K562 (cell line): ENCODE measurements around the gene STYX. TPM values are rescaled to one million over a fixed set of nuclear protein-coding genes. Genes with fewer than 3 reads are reported as not detected.
A peak's percentile ranks its signal among the peaks of the same experiment; 100 is the strongest.

ENCODE experiments used
- CHD2 ChIP-seq: IDR thresholded peaks from 2 replicates; pipeline ENCODE4 v1.6.1; 2011; ENCODE audit warnings: low read depth, low read length
- CREB1 ChIP-seq, 2 experiments: sonication (generic) in 1 of 2; formaldehyde crosslinking in 1 of 2; IDR thresholded peaks; 2 replicates each; pipeline versions ENCODE4 v1.6.1 to v1.8.0; 2012 to 2022; ENCODE audit warnings: inconsistent platforms in 1 of 2, mild to moderate bottlenecking in 1 of 2, missing genetic modification reagents in 1 of 2, moderate library complexity in 1 of 2
- HMGN3 ChIP-seq: IDR thresholded peaks from 2 replicates; pipeline ENCODE4 v1.6.1; 2011; ENCODE audit warnings: borderline replicate concordance, low read depth, mild to moderate bottlenecking, mixed read lengths, low read length; ENCODE audit not compliant: insufficient read length; ENCODE audit errors: extremely low read depth
- NFIC ChIP-seq: fragments of 450-650 bp; IDR thresholded peaks from 2 replicates; pipeline ENCODE4 v1.6.1; 2017; ENCODE audit warnings: mild to moderate bottlenecking, inconsistent platforms
- NR2C2 ChIP-seq, 2 experiments: fragments of 200-800 bp in 1 of 2; sonication (Bioruptor generic) in 1 of 2; sonication (generic) in 1 of 2; formaldehyde crosslinking in 1 of 2; IDR thresholded peaks; 2 replicates each; pipeline versions ENCODE4 v1.6.1 to v1.8.0; 2016 to 2022; ENCODE audit warnings: mild to moderate bottlenecking in 1 of 2, missing compliant biosample characterization in 1 of 2, missing genetic modification characterization in 1 of 2, missing genetic modification reagents in 1 of 2
- NRF1 ChIP-seq, 2 experiments: fragments of 450-650 bp; IDR thresholded peaks in 1 of 2; conservative IDR thresholded peaks in 1 of 2; 2 replicates each; pipeline ENCODE4 v1.6.1; 2014; ENCODE audit warnings: mild to moderate bottlenecking in 2 of 2
- POLR2A ChIP-seq: fragments of 450-650 bp; conservative IDR thresholded peaks from 2 replicates; pipeline ENCODE4 v1.6.1; 2016
- POLR2G ChIP-seq: fragments of 200-400 bp; formaldehyde crosslinking; IDR thresholded peaks from 2 replicates; pipeline ENCODE4 v1.6.1; 2017; ENCODE audit warnings: low read depth, mild to moderate bottlenecking, antibody characterized with exemption, low read length, moderate library complexity
- UBTF ChIP-seq, 2 experiments: IDR thresholded peaks; 2 replicates each; pipeline ENCODE4 v1.6.1; 2012; ENCODE audit warnings: improper control_type of control experiment in 2 of 2, low read depth in 2 of 2, low read length in 2 of 2, borderline replicate concordance in 1 of 2
- ZBTB17 ChIP-seq: fragments of 450-650 bp; formaldehyde crosslinking; IDR thresholded peaks from 2 replicates; pipeline ENCODE4 v1.4.0; 2020; ENCODE audit warnings: mild to moderate bottlenecking
- polyA plus RNA-seq, 8 experiments: library from polyadenylated mRNA; depleted of rRNA in 4 of 8; stranded (reverse) in 5 of 8; unstranded in 3 of 8; fragments of >200 nt; fragmentation: Nextera tagmentation in 2 of 8; fragmentation: Illumina TruSeq in 1 of 8; extraction: Ambion mirVana in 2 of 8; extraction: Trizol in 1 of 8; gene quantifications; 2 replicates each; pipeline versions ENCODE4 v1.2.1 to v1.2.3, GENCODE V29; 2011 to 2014; ENCODE audit warnings: inconsistent platforms in 1 of 8, missing spikeins in 1 of 8
- total RNA-seq, 7 experiments: library from RNA; depleted of rRNA in 6 of 7; stranded (reverse); fragments of >200 nt in 6 of 7; fragmentation: Illumina TruSeq in 2 of 7; extraction: Trizol in 2 of 7; gene quantifications; 2 replicates each; pipeline versions ENCODE4 v1.2.1 to v1.2.3, GENCODE V29; 2011 to 2021; ENCODE audit warnings: low replicate concordance in 1 of 7
- TF ChIP-seq, protein P1 (sequence below), 2 experiments: fragments of 450-650 bp in 1 of 2; sonication (generic) in 1 of 2; formaldehyde crosslinking in 1 of 2; IDR thresholded peaks; 2 replicates each; pipeline versions ENCODE4 v1.7.1 to v1.9.0; 2016 to 2022; ENCODE audit warnings: inconsistent platforms in 1 of 2, mild to moderate bottlenecking in 1 of 2, missing genetic modification reagents in 1 of 2
- TF ChIP-seq, protein P2 (sequence below): fragments of 250-450 bp; sonication (Bioruptor Pico); IDR thresholded peaks from 2 replicates; pipeline ENCODE4 v1.4.0; 2020; ENCODE audit warnings: mild to moderate bottlenecking

STYX gene
- total and polyA plus RNA-seq, 9 of the 15 experiments (the other 6 are each of a cell fraction or from before 2014, with no cell fraction given) = 5.0 to 15.4 (median 10.6) TPM

DNA sequence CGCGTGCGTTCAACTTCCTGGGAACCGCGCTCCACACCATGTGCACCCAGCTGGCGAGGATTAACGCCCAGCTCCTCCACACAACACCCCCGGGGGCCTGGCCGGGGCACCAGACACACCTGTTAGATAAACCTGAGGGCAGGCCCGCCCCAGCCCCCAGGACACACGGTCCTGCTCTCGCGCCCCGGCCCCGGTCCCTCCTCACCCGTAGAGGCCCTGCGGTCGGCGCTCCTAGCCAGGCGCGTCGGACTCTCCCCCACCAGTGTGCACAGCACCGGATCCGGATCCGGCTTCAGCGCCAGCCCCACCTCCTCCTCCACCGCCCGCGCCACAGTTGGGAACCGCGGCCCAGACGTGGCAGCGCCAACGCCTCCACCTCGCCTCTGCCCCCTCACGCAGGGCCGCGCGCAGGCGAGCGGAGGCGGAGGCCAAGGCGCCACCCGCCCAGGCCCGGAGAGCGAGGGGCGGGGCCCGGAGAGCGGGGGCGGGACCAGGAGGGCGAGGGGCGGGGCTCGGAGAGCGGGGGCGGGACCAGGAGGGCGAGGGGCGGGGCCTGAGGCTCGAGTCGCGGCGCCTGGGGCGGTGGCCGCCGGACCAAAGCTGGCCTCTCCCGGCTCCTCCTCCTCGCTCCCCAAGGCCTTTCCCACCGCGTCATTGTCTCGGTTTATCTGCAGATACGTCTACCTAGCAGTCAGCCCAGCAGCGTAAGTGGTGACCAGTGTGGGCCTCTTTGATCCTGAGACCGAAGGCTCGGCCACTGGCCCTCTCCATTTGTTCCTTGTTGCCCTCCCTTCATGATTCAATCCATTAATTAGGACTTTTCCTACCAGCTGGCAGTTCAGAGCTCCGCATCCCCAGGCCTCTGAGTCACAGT lies 61.5 kb downstream of the STYX start, which contains the start of gene GNPNAT1 (continued):
- TF ChIP-seq, protein P1, sequence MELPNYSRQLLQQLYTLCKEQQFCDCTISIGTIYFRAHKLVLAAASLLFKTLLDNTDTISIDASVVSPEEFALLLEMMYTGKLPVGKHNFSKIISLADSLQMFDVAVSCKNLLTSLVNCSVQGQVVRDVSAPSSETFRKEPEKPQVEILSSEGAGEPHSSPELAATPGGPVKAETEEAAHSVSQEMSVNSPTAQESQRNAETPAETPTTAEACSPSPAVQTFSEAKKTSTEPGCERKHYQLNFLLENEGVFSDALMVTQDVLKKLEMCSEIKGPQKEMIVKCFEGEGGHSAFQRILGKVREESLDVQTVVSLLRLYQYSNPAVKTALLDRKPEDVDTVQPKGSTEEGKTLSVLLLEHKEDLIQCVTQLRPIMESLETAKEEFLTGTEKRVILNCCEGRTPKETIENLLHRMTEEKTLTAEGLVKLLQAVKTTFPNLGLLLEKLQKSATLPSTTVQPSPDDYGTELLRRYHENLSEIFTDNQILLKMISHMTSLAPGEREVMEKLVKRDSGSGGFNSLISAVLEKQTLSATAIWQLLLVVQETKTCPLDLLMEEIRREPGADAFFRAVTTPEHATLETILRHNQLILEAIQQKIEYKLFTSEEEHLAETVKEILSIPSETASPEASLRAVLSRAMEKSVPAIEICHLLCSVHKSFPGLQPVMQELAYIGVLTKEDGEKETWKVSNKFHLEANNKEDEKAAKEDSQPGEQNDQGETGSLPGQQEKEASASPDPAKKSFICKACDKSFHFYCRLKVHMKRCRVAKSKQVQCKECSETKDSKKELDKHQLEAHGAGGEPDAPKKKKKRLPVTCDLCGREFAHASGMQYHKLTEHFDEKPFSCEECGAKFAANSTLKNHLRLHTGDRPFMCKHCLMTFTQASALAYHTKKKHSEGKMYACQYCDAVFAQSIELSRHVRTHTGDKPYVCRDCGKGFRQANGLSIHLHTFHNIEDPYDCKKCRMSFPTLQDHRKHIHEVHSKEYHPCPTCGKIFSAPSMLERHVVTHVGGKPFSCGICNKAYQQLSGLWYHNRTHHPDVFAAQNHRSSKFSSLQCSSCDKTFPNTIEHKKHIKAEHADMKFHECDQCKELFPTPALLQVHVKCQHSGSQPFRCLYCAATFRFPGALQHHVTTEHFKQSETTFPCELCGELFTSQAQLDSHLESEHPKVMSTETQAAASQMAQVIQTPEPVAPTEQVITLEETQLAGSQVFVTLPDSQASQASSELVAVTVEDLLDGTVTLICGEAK (IDR thresholded peaks at IDR 0.05) = peak; percentile 71
- TF ChIP-seq, protein P1 (CRISPR knock-in tag; IDR thresholded peaks at IDR 0.05) = no peak
- no peak for TF ChIP-seq ZBTB17 (CRISPR knock-in tag)
- TF ChIP-seq CHD2 = no peak
- peak; percentile 90 for TF ChIP-seq POLR2G
- peak; percentile 70 for TF ChIP-seq HMGN3
- TF ChIP-seq UBTF (IDR thresholded peaks at IDR 0.05; ENCODE audit: borderline replicate concordance in 1 of 2, low read depth in 2 of 2, low read length in 2 of 2) = 0 out of 4 replicates have a peak, but pooled peaks of 1 of the 2 experiments have one; percentile 10
- TF ChIP-seq, protein P2, sequence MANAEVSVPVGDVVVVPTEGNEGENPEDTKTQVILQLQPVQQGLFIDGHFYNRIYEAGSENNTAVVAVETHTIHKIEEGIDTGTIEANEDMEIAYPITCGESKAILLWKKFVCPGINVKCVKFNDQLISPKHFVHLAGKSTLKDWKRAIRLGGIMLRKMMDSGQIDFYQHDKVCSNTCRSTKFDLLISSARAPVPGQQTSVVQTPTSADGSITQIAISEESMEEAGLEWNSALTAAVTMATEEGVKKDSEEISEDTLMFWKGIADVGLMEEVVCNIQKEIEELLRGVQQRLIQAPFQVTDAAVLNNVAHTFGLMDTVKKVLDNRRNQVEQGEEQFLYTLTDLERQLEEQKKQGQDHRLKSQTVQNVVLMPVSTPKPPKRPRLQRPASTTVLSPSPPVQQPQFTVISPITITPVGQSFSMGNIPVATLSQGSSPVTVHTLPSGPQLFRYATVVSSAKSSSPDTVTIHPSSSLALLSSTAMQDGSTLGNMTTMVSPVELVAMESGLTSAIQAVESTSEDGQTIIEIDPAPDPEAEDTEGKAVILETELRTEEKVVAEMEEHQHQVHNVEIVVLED (CRISPR knock-in tag) = peak; percentile 87
- TF ChIP-seq NRF1 (conservative IDR thresholded peaks at IDR 0.05 in 1 of 2, IDR thresholded peaks at IDR 0.05 in 1 of 2) = peak; percentile 82 to 85
- TF ChIP-seq POLR2A = peak; percentile 82
- TF ChIP-seq NFIC = peak; percentile 43
- no peak for TF ChIP-seq NR2C2 (CRISPR knock-in tag; IDR thresholded peaks at IDR 0.05)
- TF ChIP-seq NR2C2 (tag; IDR thresholded peaks at IDR 0.05) = peak; percentile 71; the same call in 1 of the 2 replicates
- TF ChIP-seq CREB1 (IDR thresholded peaks at IDR 0.05) = no peak
- no peak for TF ChIP-seq CREB1 (CRISPR knock-in tag; IDR thresholded peaks at IDR 0.05)
